Glomerular visceral epithelial cell (primary cell): ENCODE measurements around the gene HAPSTR1.

Experiments used
- DNase-seq: peaks from one replicate; pipeline ENCODE4 v3.0.0-alpha.2; 2016; ENCODE audit errors: extremely low spot score

Gene HAPSTR1

GRCh38 chr16:9123401-9123800 lies 32.0 kb downstream of the HAPSTR1 start:
- DNase-seq, result no peak

- DNase-seq, result peak; percentile 47
Measured at GRCh38 chr16:9123871-9124270, 32.4 kb downstream of the HAPSTR1 start.

GRCh38 chr16:9124444-9124843 lies 33.0 kb downstream of the HAPSTR1 start:
- DNase-seq, result no peak

- no peak for DNase-seq
Measured at GRCh38 chr16:9124908-9125584, 33.6 kb downstream of the HAPSTR1 start.

GRCh38 chr16:9125658-9126505 lies 34.4 kb downstream of the HAPSTR1 start:
- no peak for DNase-seq

GRCh38 chr16:9126609-9127008 lies 35.2 kb downstream of the HAPSTR1 start:
- no peak for DNase-seq

- no peak for DNase-seq
Measured at GRCh38 chr16:9128346-9129342, 37.2 kb downstream of the HAPSTR1 start.

- DNase-seq, result no peak
Measured at GRCh38 chr16:9134306-9134705, 42.9 kb downstream of the HAPSTR1 start.

GRCh38 chr16:9134739-9135138 lies 43.3 kb downstream of the HAPSTR1 start:
- peak; percentile 65 for DNase-seq

- DNase-seq, result peak; percentile 33
Measured at GRCh38 chr16:9135797-9136196, 44.4 kb downstream of the HAPSTR1 start.

- DNase-seq, result no peak
Measured at GRCh38 chr16:9136596-9136995, 45.2 kb downstream of the HAPSTR1 start.

- DNase-seq, result no peak
Measured at GRCh38 chr16:9138021-9138680, 46.7 kb downstream of the HAPSTR1 start.

GRCh38 chr16:9138731-9139501 lies 47.5 kb downstream of the HAPSTR1 start:
- peak; percentile 42 for DNase-seq

- no peak for DNase-seq
Measured at GRCh38 chr16:9139965-9140364, 48.5 kb downstream of the HAPSTR1 start.
